HepG2 (cell line): ENCODE measurements around the gene RHOT1. TPM values are rescaled to one million over a fixed set of nuclear protein-coding genes. Genes with fewer than 3 reads are reported as not detected.
"Not testable (repeated sequence)": the region's sequence is repeated elsewhere in the genome, so short reads cannot be mapped to it uniquely, and the experiment has no call there.

Experiments
- ATAC-seq: fragments of 200-7000 bp; cut with Tn5 transposase; 3 replicates; pipeline ENCODE4 v1.9.1; 2020; ENCODE audit warnings: mild to moderate bottlenecking, moderate library complexity
- BruUV-seq: library from RNA; stranded (reverse); fragments of 400-500 nt; replicated peaks from 2 replicates; lab custom pipeline; 2021; lab: Mats Ljungman, UMichigan
- CTCF ChIA-PET: fragments of 300-600 bp; formaldehyde crosslinking; extraction: SDS; loops from one replicate; lab custom pipeline; 2021; ENCODE audit warnings: low total read pairs, inconsistent platforms, low intra/inter-chr PET ratio; lab: Yijun Ruan, JAX
- POLR2A ChIA-PET: fragments of 350-600 bp; sonication (Branson Sonifier 250); formaldehyde crosslinking; loops from one replicate; lab custom pipeline; 2020; ENCODE audit warnings: antibody characterized with exemption, inconsistent platforms; lab: Yijun Ruan, JAX
- DNase-seq: peaks from one replicate; pipeline ENCODE4 v3.0.0-alpha.2; 2015; ENCODE audit warnings: low spot score
- FAIRE-seq: peaks from 3 replicates; lab custom pipeline; 2011; peaks lifted over from hg19 to GRCh38; lab: Jason Lieb, UNC
- H2AFZ ChIP-seq: one replicate; pipeline ENCODE4 v1.6.1; 2011; ENCODE audit warnings: low read length, inconsistent platforms
- H3K27ac ChIP-seq: fragments of 300-600 bp; 3 replicates; pipeline ENCODE4 v1.8.0; 2011; ENCODE audit warnings: mixed run types, mild to moderate bottlenecking, mixed read lengths, low read length, inconsistent platforms; ENCODE audit not compliant: insufficient read depth; ENCODE audit errors: extremely low read length
- H3K27me3 ChIP-seq, 2 experiments: fragments of 200-600 bp in 1 of 2; 2 replicates in 1 of 2; 3 replicates in 1 of 2; pipeline versions ENCODE4 v1.6.0 to v1.8.0; 2011; ENCODE audit warnings: low read length in 2 of 2, mild to moderate bottlenecking in 2 of 2, moderate library complexity in 2 of 2, inconsistent platforms in 1 of 2; ENCODE audit not compliant: insufficient read depth in 2 of 2, control insufficient read depth in 1 of 2
- H3K36me3 ChIP-seq, 2 experiments: fragments of 200-600 bp in 1 of 2; replicated peaks in 1 of 2; 2 replicates in 1 of 2; 3 replicates in 1 of 2; pipeline versions ENCODE4 v1.5.1 to v1.8.0; 2011; ENCODE audit warnings: low read length in 2 of 2, inconsistent platforms in 1 of 2; ENCODE audit not compliant: insufficient read depth in 2 of 2, control insufficient read depth in 1 of 2
- H3K4me1 ChIP-seq: 2 replicates; pipeline ENCODE4 v1.5.1; 2012; ENCODE audit warnings: low read length, inconsistent platforms; ENCODE audit not compliant: insufficient read depth
- H3K4me2 ChIP-seq: 2 replicates; pipeline ENCODE4 v1.6.0; 2011; ENCODE audit warnings: low read depth, low read length, inconsistent platforms
- H3K4me3 ChIP-seq, 3 experiments: fragments of 200-600 bp in 1 of 3; sonication (generic), shearing (Covaris generic) in 1 of 3; replicated peaks in 1 of 3; 2 replicates each; pipeline ENCODE4 v1.5.1; 2011 to 2016; ENCODE audit warnings: low read length in 3 of 3, inconsistent platforms in 2 of 3, low read depth in 2 of 3, mild to moderate bottlenecking in 2 of 3, control low read depth in 1 of 3, mixed read lengths in 1 of 3; ENCODE audit not compliant: insufficient read depth in 1 of 3
- H3K79me2 ChIP-seq: one replicate; pipeline ENCODE4 v1.6.1; 2011; ENCODE audit warnings: low read length, inconsistent platforms; ENCODE audit not compliant: insufficient read depth
- H3K9ac ChIP-seq: 2 replicates; pipeline ENCODE4 v1.6.0; 2011; ENCODE audit warnings: mild to moderate bottlenecking, low read depth, low read length, inconsistent platforms; ENCODE audit not compliant: insufficient read depth
- H3K9me3 ChIP-seq: 2 replicates; pipeline ENCODE4 v1.5.1; 2012; ENCODE audit warnings: mild to moderate bottlenecking, low read length
- H4K20me1 ChIP-seq: 2 replicates; pipeline ENCODE4 v1.6.0; 2011; ENCODE audit warnings: inconsistent platforms, mild to moderate bottlenecking, low read length, moderate library complexity; ENCODE audit not compliant: insufficient read depth
- NFE2 ChIP-seq: sonication (generic); formaldehyde crosslinking; IDR thresholded peaks from 2 replicates; pipeline ENCODE4 v1.4.0; 2020; ENCODE audit warnings: missing genetic modification reagents
- WIZ ChIP-seq: sonication (generic); formaldehyde crosslinking; IDR thresholded peaks from 2 replicates; pipeline ENCODE4 v1.5.1; 2020; ENCODE audit warnings: mild to moderate bottlenecking, missing genetic modification reagents
- WGBS: methylation state at CpG from one replicate; pipeline ENCODE4 v1.1.6; 2017; ENCODE audit warnings: low lambda C conversion rate; 5-methylcytosine and 5-hydroxymethylcytosine counted together
- in situ Hi-C: cut with HindIII; loops from 2 replicates; pipeline ENCODE4 v1.10.0; 2017; ENCODE audit warnings: low pct_unique_long_range_greater_than_20kb; ENCODE audit not compliant: extremely low pct_ligation_motif_present
- intact Hi-C: fragments of 100-400 bp; cut with micrococcal nuclease; formaldehyde crosslinking; loops from one replicate; pipeline ENCODE4 v1.10.0; 2022; ENCODE audit not compliant: unreplicated experiment
- polyA plus RNA-seq, 8 experiments: library from polyadenylated mRNA; depleted of rRNA in 3 of 8; stranded (reverse) in 7 of 8; unstranded in 1 of 8; fragments of >200 nt; fragmentation: Illumina TruSeq in 4 of 8; extraction: Trizol in 4 of 8; gene quantifications; 2 replicates each; pipeline versions ENCODE4 v1.2.1 to v1.2.3, GENCODE V29; 2011 to 2016; ENCODE audit warnings: low read depth in 4 of 8, missing spikeins in 1 of 8, mixed read lengths in 1 of 8; ENCODE audit not compliant: insufficient read depth in 1 of 8
- total RNA-seq, 5 experiments: library from RNA; depleted of rRNA; stranded (reverse); fragments of >200 nt; fragmentation: Illumina TruSeq; extraction: Trizol; gene quantifications; 2 replicates each; pipeline ENCODE4 v1.2.3, GENCODE V29; 2016; ENCODE audit warnings: low read depth in 1 of 5
- TF ChIP-seq, protein P1 (sequence below): sonication (generic); formaldehyde crosslinking; IDR thresholded peaks from 2 replicates; pipeline ENCODE4 v1.8.0; 2022; ENCODE audit warnings: missing genetic modification reagents, mild to moderate bottlenecking, inconsistent platforms, borderline replicate concordance
- TF ChIP-seq, protein P2 (sequence below): sonication (generic); formaldehyde crosslinking; IDR thresholded peaks from 2 replicates; pipeline ENCODE4 v1.5.0; 2020; ENCODE audit warnings: mild to moderate bottlenecking, missing genetic modification reagents, moderate library complexity

The RHOT1 gene
- total and polyA plus RNA-seq, 2 of the 13 experiments (the other 11 are each of a cell fraction or from before 2014, with no cell fraction given), result 25.6 to 41.5 TPM

DNA sequence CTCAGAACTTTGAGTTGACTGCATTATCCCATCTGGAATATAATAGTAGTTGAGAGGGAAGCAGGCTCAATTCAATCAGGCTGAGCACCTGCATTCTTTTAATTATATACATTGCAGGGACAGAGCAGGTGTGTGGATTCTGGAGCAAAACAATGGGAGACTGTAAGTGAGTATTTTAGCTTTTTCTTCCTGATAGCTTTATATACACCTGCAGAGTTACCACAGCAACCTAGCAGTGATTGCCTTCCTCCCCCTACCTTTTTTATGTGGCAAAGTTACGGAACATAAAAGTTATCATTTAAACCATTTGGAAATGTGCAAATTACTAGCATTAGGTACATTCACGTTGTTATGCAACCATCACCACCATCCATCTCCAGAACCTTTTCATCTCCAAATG lies 25.4 kb upstream of the RHOT1 start:
- BruUV-seq, result no TSS peak
- CTCF ChIA-PET, result no interaction called here

DNA sequence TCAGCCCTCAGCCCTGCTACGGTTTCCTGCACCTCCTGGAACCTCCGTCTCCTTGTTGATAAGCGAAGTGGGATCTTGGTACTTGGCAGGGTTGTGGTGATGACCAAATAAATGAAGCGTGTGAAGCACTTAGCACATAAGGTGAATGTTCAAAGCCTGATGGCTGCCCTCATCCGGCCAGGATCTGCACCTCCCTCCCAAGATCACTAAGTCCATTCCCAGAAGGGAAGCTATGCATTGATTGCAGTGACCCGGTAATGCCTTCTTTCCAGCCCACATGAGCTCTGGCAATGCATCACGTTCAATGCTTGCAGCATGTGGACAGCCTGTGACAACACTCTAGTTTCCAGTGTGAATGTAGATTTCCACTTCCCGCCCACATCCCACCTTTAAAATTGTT lies 24.9 kb upstream of the RHOT1 start:
- Histone ChIP-seq H3K9me3 (no peaks in the 10 kb centered on the region), H2AFZ (no peak overlapping the region), H3K4me1 (no peaks in the 10 kb centered on the region), H3K9ac (no peak overlapping the region), H3K27me3 (no peaks in the 10 kb centered on the region; a peak in 2 of 5 replicates), H4K20me1 (no peaks in the 10 kb centered on the region), H3K4me2 (no peak overlapping the region), H3K4me3 (no peak overlapping the region), H3K27ac (no peak overlapping the region), H3K36me3 (no peaks in the 10 kb centered on the region), H3K79me2 (no peaks in the 10 kb centered on the region)
- in situ Hi-C loops, result no loop called here
- CTCF ChIA-PET, result no interaction called here
- POLR2A ChIA-PET, result no interaction called here
- no peak for DNase-seq
- ATAC-seq, result peak; percentile 77
- TF ChIP-seq, protein P1, sequence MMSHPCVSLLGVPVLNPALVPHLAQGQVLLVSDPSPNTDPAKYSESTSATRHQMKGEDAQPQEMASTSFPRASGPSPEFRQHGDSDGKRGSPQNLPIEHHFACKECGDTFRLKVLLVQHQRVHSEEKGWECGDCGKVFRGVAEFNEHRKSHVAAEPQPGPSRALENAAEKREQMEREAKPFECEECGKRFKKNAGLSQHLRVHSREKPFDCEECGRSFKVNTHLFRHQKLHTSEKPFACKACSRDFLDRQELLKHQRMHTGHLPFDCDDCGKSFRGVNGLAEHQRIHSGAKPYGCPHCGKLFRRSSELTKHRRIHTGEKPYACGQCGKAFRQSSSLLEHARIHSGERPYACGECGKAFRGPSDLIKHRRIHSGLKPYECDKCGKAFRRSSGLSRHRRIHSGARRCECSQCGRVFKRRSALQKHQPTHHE, result no peak
- TF ChIP-seq, protein P2, sequence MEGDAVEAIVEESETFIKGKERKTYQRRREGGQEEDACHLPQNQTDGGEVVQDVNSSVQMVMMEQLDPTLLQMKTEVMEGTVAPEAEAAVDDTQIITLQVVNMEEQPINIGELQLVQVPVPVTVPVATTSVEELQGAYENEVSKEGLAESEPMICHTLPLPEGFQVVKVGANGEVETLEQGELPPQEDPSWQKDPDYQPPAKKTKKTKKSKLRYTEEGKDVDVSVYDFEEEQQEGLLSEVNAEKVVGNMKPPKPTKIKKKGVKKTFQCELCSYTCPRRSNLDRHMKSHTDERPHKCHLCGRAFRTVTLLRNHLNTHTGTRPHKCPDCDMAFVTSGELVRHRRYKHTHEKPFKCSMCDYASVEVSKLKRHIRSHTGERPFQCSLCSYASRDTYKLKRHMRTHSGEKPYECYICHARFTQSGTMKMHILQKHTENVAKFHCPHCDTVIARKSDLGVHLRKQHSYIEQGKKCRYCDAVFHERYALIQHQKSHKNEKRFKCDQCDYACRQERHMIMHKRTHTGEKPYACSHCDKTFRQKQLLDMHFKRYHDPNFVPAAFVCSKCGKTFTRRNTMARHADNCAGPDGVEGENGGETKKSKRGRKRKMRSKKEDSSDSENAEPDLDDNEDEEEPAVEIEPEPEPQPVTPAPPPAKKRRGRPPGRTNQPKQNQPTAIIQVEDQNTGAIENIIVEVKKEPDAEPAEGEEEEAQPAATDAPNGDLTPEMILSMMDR, result peak; percentile 28
- intact Hi-C loops, result no loop called here
- BruUV-seq, result no TSS peak
- 0% methylated on average over 5 of the region's 8 CpGs for WGBS
- no peak for FAIRE-seq

More for the DNA sequence above, 25.4 kb upstream of the RHOT1 start:
- FAIRE-seq (no peak), DNase-seq (no peak), ATAC-seq (no peak)
- intact Hi-C loops (no loop called here), in situ Hi-C loops (no loop called here)
- H3K4me3 ChIP-seq, result no peak overlapping the region
- no peaks in the 10 kb centered on the region for H3K79me2 ChIP-seq
- no peaks in the 10 kb centered on the region for H3K36me3 ChIP-seq
- peaks cover 0 to under 1% of the 10 kb centered on the region in 2 experiments; a peak in 2 of 5 replicates for H3K27me3 ChIP-seq
- no peaks in the 10 kb centered on the region for H4K20me1 ChIP-seq
- H3K4me2 ChIP-seq, result no peak overlapping the region
- H3K9ac ChIP-seq, result no peak overlapping the region
- 19% methylated on average over 2 of the region's 2 CpGs for WGBS
- H3K9me3 ChIP-seq, result no peaks in the 10 kb centered on the region
- peaks cover 2% of the 10 kb centered on the region for H3K4me1 ChIP-seq
- no peak overlapping the region for H3K27ac ChIP-seq
- no peak overlapping the region for H2AFZ ChIP-seq
- POLR2A ChIA-PET, result no interaction called here
- TF ChIP-seq NFE2 (CRISPR knock-in tag) (no peak), WIZ (CRISPR knock-in tag) (no peak)

DNA sequence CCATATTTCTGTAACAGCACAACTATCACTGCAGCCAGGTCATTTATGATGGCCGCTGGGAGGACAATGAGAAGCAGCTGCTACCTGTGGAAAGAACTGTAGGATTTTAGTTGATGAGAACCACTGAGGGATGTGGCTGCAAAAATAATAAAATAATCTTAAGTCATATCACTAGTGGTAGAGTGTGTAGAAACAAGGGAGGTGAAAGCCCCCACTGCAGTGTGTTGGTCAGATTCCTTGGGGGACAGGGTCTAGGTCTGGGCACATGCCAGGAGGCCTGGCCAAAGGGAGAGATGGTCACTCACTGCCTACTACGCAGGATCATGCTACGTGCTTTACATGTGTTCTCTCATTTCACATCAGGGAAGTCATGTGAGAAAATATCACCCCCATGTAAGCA lies 24.2 kb upstream of the RHOT1 start:
- H3K4me3 ChIP-seq, CTCF ChIA-PET, H3K36me3 ChIP-seq, BruUV-seq, H3K27me3 ChIP-seq, H3K9me3 ChIP-seq, H3K27ac ChIP-seq, H4K20me1 ChIP-seq, H3K79me2 ChIP-seq, DNase-seq, H3K4me2 ChIP-seq, H3K9ac ChIP-seq, POLR2A ChIA-PET, H2AFZ ChIP-seq, in situ Hi-C loops, ATAC-seq, H3K4me1 ChIP-seq, FAIRE-seq, intact Hi-C loops: not testable (repeated sequence)
- 56% methylated on average over 3 of the region's 3 CpGs for WGBS
